GM21576 (cell line): ENCODE results near the gene SFTA2.
A peak's percentile ranks its signal among the peaks of the same experiment; 100 is the strongest.
"Not testable (repeated sequence)": the region's sequence is repeated elsewhere in the genome, so short reads cannot be mapped to it uniquely, and the experiment has no call there.

ENCODE experiments used
- ATAC-seq: cut with Tn5 transposase; IDR thresholded peaks from one replicate; pipeline ENCODE4 v1.9.1; 2021; ENCODE audit warnings: mild to moderate bottlenecking, moderate library complexity; ENCODE audit not compliant: unreplicated experiment

The SFTA2 gene

GRCh38 chr6:30914076-30914853, 17.7 kb downstream of the SFTA2 start, which contains the start of gene VARS2:
Gene VARS2, plus strand, starts transcription at chr6:30914238. Its CDS starts 599 bp downstream, at chr6:30914837.
- peak; percentile 65 for ATAC-seq

DNA sequence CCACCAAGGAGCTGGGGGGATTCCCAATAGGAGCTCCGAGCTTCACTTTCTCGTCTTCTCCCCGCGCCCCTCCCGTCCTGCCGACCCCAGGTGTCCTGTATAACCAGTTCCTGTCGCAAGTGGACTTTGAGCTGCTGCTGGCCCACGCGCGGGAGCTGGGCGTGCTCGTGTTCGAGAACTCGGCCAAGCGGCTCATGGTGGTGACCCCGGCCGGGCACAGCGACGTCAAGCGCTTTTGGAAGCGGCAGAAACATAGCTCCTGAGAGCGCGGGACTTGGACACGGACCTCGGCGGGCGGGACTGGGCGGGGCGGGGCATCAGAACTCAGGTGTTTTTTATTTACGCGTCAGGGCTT, 18.3 kb downstream of the SFTA2 start:
- no peak for ATAC-seq

DNA sequence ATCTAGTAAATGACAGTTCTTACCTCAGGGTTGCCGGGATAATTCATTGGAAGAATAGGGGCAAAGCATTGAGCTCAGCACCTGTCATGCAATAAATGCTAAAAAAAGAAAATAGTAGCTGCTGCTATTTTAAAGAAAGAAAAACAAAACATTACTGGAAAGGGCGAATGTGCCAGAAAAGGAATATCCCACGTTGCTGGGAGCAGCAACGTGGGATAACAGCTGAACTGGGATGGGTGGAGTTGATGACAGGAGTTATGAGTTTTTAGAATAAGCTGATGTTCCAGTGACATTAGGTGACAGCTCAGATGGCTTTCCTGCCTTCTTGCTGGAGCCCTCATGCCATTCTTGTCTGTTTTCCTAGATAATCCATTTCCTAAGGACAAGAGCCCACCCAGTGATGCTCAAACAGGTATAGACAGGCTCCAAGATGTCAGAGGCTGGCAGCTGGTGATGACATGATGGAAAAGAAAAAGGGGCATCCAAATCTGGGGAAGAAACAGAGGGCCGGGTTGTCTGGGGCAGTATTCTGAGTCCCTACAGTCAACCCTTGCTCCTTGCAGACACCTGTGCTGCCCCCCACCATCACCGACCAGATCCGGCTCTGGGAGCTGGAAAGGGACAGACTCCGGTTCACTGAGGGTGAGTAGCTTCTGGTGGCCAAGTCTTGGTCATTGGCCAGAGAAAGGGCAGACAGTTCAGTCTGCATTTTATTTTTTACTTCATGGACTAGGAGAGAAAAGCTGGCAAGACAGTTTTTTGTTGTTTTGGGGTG, 19.0 kb downstream of the SFTA2 start:
- ATAC-seq = no peak

DNA sequence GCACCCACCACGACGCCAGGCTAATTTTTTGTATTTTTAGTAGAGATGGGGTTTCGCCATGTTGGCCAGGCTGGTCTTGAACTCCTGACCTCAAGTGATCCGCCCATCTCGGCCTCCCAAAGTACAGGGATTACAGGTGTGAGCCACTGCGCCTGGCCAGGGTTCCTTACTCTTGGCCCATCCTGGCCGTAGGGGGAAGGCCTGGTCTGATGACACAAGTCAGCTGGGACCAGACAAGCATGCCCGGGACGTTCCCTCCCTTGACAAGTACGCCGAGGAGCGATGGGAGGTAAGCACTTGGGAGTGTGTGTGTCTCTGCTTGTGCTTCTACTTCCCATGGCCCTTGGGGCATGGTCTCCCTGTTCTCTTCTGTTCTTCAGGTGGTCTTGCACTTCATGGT, 21.5 kb downstream of the SFTA2 start:
- ATAC-seq = not testable (repeated sequence)

DNA sequence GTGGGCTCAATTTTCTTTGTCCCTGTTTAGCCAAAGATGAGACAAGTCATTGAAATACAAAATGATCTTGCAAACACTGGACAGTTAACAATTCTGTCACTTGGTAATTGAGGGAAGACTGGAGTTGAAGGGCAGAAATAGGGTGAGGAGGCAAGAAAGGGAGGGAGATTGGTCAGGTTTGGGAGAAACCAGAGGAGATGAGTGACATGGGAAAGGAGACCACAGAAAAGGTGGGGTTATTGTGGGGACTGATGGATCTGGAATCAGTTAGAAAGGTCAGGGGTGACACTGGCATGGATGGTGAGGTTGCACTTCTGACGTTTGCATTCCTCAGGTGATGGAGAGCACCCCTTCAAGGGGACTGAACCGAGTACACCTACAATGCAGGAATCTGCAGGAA, 23.3 kb downstream of the SFTA2 start:
- no peak for ATAC-seq

DNA sequence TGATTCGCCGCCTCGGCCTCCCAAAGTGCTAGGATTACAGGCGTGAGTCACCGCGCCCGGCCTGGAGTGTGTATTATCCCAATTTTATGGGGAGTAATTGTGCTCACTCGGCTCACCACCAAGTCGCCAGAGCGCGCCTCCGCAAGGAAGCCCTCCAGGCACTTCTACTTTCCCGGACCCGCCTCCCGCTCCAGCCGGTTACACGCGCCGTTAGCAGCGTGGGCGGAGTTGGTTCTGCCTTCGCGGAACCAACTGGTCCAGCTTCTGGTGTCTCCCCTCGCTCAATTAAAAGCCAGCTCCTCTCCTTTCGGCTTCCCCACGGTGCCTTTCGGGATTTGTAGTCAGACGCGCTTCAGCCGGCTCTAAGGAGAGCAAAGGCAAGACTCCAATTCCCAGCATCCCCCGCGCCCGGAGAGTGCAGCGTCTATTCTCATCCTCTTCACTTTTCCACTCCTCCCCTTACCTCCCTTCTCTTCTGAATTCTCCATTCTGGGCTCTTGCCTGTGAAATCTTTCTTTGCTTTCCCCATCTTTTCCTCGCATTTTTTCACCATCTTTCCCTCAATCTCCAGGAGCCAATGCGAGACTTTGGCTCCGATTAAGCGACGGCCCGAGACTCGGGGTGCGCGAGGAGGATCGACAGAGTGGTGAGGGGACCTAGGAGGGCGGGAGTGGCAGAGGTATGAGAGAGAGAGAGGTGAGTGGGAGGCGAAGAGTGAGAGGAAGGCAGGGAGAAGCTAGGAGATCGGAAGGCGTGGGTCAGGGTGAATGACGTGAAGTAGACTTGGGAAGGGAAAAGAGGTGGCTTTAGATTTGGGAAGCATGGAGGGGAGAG, 24.0 kb downstream of the SFTA2 start, which contains the start of gene GTF2H4:
Gene GTF2H4, plus strand, starts transcription at position 450 of the 834 bp plus-strand sequence.
- ATAC-seq = peak; percentile 92

- ATAC-seq = not testable (repeated sequence)
Observed at GRCh38 chr6:30907290-30907757, 24.6 kb downstream of the SFTA2 start.

GRCh38 chr6:30903236-30903635, 28.7 kb downstream of the SFTA2 start:
- ATAC-seq = no peak

- no peak for ATAC-seq
Observed at GRCh38 chr6:30902709-30903108, 29.3 kb downstream of the SFTA2 start.

DNA sequence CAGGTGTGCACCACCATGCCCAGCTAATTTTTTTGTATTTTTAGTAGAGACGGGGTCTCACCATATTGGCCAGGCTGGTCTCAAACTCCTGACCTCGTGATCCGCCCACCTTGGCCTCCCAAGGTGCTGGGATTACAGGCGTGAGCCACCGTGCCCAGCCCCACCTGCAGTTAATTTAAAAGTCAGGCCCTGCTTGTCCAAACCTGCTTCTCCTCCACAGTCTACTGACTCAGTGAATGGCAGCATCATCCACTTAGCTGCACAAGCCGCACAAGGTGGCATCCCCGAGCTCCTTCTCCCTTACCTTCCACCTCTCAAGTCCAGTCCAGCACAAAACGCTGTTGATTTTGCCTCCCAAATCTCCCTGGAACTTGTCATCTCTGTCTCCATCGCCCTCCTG, 29.8 kb downstream of the SFTA2 start:
- ATAC-seq = not testable (repeated sequence)

DNA sequence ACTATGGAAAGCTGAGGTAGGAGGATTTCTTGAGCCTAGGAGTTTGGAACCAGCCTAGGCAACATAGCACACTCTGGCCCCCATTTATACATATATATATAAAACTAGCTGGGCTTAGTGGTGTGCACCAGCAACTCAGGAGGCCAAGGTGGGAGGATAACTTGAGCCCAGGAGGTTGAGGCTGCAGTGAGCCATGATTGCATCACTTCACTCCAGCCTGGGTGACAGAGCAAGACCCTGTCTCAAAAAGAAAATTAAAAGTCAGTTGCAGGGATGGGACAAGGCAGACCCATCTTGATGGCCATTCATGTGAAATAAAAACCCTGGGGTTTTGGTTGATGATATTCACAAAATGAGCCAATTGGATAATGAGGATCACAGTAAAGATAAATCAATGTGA, 30.5 kb downstream of the SFTA2 start:
- ATAC-seq = no peak

- no peak for ATAC-seq
Observed at GRCh38 chr6:30900863-30901417, 31.0 kb downstream of the SFTA2 start.

DNA sequence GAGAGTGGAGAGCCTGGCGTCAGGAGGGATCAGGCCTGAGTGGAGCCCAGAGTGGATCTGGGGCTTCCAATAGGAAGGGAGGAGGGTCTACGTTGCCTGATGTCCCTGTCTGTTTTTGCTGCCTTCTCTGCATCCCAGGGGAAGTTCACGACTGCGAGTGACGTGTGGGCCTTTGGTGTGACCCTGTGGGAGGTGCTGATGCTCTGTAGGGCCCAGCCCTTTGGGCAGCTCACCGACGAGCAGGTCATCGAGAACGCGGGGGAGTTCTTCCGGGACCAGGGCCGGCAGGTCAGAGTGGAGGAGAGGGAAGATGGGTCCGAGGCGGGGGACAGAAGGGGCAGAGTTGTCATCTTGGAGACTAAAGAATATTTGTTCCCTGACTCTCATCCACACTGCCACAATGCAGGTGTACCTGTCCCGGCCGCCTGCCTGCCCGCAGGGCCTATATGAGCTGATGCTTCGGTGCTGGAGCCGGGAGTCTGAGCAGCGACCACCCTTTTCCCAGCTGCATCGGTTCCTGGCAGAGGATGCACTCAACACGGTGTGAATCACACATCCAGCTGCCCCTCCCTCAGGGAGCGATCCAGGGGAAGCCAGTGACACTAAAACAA, 33.1 kb downstream of the SFTA2 start:
- no peak for ATAC-seq

DNA sequence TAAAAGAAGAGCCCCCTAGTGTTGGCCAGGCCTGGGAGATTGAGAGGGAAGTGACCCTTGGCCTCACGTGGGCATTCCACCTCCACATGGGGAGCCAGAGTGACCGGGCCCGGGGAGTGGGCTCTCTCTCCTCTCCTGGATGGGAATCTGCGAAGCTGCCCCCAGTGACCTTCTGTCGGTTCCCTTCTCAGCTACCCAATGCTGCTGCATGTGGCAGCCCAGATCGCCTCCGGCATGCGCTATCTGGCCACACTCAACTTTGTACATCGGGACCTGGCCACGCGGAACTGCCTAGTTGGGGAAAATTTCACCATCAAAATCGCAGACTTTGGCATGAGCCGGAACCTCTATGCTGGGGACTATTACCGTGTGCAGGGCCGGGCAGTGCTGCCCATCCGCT, 34.1 kb downstream of the SFTA2 start:
- ATAC-seq = no peak

DNA sequence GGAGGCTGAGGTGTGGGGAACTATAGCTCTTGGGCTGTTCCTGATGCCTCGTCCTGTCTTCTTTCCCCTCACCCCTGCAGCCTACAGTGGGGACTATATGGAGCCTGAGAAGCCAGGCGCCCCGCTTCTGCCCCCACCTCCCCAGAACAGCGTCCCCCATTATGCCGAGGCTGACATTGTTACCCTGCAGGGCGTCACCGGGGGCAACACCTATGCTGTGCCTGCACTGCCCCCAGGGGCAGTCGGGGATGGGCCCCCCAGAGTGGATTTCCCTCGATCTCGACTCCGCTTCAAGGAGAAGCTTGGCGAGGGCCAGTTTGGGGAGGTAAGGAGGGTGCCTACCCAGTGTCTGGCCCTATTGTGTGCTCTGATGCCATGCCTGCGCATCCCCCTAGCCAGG, 35.4 kb downstream of the SFTA2 start:
- no peak for ATAC-seq

DNA sequence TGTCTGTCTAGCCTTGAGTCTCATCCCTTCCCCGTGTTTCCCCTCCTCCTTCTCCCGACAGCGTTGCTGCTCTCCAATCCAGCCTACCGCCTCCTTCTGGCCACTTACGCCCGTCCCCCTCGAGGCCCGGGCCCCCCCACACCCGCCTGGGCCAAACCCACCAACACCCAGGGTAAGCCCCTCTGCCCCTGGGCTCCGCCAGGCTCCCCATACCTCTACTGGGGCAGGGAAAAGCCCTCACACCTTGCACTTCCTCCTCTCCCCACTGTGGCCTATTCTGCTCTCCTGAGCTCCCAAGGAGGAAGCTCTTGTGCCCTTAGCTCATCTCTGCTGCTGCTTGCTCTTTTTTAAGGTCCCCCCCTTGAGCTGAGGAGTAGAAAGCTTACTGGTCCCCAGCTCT, 36.6 kb downstream of the SFTA2 start:
- no peak for ATAC-seq

GRCh38 chr6:30894935-30895334, 37.0 kb downstream of the SFTA2 start:
- no peak for ATAC-seq

DNA sequence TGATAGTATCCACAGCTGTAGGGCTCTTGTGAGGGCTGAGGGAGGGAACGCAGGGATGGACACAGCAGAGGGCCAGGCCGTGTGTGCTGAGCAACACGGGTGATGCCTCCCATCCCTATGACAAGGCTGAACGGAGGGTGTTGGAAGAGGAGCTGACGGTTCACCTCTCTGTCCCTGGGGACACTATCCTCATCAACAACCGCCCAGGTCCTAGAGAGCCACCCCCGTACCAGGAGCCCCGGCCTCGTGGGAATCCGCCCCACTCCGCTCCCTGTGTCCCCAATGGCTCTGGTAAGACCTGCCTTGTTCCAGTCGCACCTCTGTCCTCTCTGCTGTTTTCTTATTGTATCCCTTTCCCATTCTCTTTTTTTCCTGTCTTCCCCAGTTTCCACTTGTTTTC, 37.6 kb downstream of the SFTA2 start:
- ATAC-seq = no peak

GRCh38 chr6:30893666-30894065, 38.3 kb downstream of the SFTA2 start:
- no peak for ATAC-seq

GRCh38 chr6:30893001-30893591, 38.9 kb downstream of the SFTA2 start:
- ATAC-seq = no peak
